GM18517 (cell line): ENCODE measurements around the gene FES.

Experiments
- ATAC-seq: cut with Tn5 transposase; IDR thresholded peaks from one replicate; pipeline ENCODE4 v1.9.1; 2021; ENCODE audit warnings: mild to moderate bottlenecking, moderate library complexity; ENCODE audit not compliant: unreplicated experiment

FES gene

DNA sequence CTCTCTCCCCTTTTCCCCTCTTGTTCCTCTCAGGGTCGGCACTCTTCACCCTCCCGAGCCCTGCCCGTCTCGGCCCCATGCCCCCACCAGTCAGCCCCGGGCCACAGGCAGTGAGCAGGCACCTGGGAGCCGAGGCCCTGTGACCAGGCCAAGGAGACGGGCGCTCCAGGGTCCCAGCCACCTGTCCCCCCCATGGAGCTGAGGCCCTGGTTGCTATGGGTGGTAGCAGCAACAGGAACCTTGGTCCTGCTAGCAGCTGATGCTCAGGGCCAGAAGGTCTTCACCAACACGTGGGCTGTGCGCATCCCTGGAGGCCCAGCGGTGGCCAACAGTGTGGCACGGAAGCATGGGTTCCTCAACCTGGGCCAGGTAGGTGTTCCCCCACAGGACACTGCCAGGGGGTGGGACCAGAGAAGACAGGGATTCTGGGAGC lies 8.7 kb upstream of the FES start:
- no peak for ATAC-seq

DNA sequence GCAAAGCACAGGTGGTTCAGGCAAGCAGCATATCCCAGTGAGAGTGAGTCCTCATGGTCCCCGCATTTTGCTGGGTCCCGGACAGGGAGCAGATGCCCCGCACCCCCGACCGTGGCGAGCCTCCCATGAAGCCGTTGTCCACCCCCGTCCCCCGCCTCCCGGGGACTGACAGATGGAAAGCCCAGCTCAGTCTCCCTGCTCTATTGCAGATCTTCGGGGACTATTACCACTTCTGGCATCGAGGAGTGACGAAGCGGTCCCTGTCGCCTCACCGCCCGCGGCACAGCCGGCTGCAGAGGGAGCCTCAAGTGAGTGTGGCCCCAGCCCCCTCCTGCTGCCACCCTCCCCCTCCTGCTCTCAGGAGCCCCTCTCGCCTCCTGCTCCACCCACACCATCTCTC lies 8.3 kb upstream of the FES start:
- no peak for ATAC-seq

DNA sequence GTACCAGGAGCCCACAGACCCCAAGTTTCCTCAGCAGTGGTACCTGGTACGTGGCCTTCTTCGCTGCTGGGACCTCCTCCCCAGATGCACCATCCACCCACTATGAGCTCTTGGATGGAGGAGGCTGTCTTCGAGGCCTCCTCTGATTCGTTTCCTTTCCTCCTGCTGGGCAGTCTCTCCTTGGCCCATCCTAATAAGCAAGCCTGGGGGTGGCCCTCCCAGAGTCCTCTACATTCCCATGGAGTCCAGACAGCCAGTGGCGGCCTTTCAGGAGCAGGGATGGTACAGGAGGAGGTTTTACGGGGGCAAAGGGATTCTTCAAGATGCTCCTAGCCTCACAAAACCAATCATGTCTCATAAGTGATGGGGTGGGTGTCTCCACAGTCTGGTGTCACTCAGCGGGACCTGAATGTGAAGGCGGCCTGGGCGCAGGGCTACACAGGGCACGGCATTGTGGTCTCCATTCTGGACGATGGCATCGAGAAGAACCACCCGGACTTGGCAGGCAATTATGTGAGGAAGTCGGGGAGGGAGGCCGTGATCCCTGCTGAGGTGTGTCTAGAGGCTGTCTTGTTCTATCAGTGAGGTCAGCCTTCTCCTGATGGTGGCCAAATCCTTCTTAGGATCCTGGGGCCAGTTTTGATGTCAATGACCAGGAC lies 7.7 kb upstream of the FES start:
- no peak for ATAC-seq

DNA sequence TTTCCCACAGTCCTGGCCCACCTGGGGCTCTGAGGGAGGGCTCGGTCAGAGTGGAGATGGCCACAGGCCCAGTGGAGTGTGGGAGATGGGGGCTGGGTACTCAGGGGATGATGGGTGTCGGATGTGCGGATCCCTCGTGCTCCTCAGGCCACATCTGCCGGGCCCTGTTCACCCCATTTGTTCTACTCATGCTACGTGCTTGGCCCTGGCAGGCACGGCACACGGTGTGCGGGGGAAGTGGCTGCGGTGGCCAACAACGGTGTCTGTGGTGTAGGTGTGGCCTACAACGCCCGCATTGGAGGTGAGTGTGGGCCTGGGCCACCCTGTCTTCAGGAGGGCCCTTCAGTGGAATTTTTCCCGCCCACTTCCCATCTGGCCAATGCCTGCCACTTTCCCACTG lies 7.0 kb upstream of the FES start:
- no peak for ATAC-seq

DNA sequence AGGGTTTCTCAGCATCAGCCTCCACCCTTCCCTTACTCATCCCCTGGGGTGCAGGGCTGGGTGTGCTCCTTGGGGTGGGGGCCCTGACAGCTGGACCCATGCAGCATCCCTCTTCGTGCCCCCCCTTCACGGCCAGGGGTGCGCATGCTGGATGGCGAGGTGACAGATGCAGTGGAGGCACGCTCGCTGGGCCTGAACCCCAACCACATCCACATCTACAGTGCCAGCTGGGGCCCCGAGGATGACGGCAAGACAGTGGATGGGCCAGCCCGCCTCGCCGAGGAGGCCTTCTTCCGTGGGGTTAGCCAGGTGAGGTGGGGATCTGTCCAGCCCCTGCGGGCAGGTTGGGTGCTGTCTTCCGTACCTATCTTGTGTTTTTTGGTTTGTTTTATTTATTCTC lies 6.3 kb upstream of the FES start:
- no peak for ATAC-seq

DNA sequence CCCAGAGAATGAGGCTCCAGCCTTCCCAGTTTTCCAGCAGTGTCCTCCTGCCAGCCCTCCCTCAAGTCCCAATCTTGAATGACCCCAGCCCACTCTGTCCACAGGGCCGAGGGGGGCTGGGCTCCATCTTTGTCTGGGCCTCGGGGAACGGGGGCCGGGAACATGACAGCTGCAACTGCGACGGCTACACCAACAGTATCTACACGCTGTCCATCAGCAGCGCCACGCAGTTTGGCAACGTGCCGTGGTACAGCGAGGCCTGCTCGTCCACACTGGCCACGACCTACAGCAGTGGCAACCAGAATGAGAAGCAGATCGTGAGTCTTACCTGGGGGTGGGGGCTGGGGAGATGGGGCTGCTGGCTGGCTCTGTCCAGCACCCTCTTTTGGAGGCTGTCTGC lies 5.6 kb upstream of the FES start:
- ATAC-seq, result no peak

DNA sequence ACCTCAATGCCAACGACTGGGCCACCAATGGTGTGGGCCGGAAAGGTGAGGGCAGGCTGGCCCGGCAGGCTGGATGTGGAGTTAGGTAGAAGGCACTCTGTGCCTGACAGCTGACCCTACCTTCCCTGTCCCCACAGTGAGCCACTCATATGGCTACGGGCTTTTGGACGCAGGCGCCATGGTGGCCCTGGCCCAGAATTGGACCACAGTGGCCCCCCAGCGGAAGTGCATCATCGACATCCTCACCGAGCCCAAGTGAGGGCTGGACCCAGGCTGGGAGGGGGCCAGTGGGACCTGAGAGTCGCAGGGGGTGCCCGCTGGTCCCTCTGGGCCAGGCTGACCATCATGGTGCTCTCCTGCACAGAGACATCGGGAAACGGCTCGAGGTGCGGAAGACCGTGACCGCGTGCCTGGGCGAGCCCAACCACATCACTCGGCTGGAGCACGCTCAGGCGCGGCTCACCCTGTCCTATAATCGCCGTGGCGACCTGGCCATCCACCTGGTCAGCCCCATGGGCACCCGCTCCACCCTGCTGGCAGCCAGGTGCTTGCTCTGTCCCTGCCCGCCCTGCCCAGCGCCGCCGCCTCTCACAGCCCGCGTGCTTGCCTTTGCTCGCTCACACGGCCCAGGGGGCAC lies 4.5 kb upstream of the FES start:
- ATAC-seq, result no peak

DNA sequence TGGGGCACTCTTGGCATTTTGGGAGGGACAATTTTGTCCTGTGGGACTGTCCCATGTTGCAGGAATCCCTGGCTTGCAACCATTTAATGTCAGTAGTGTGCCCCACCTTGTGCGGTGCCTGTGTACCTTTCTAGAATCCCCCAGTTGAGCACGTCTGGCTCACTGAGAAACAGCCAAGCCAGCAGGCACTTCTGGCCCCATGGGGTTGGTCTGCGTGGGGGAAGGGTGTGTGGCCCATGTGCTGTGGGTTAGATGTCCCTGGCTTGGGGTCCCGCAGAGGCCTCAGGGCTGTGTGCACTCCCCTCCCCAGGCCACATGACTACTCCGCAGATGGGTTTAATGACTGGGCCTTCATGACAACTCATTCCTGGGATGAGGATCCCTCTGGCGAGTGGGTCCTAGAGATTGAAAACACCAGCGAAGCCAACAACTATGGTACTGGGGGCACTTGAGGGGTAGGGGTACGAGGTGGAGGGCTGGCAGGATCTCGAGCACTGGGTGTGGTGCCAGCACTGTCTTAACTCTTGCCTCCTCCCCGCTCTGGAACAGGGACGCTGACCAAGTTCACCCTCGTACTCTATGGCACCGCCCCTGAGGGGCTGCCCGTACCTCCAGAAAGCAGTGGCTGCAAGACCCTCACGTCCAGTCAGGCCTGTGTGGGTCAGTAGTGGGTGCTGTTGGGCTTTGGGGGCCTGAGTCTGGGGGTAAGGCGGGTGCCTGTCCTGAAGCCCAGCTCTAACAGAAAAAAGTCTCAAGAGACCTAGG lies 3.7 kb upstream of the FES start:
- ATAC-seq, result no peak

DNA sequence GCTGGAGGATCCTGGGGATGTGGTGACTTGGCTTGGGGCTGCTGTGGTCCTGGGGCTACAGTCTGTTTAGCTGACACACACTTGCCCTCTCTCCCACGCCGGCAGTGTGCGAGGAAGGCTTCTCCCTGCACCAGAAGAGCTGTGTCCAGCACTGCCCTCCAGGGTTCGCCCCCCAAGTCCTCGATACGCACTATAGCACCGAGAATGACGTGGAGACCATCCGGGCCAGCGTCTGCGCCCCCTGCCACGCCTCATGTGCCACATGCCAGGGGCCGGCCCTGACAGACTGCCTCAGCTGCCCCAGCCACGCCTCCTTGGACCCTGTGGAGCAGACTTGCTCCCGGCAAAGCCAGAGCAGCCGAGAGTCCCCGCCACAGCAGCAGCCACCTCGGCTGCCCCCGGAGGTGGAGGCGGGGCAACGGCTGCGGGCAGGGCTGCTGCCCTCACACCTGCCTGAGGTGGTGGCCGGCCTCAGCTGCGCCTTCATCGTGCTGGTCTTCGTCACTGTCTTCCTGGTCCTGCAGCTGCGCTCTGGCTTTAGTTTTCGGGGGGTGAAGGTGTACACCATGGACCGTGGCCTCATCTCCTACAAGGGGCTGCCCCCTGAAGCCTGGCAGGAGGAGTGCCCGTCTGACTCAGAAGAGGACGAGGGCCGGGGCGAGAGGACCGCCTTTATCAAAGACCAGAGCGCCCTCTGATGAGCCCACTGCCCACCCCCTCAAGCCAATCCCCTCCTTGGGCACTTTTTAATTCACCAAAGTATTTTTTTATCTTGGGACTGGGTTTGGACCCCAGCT lies 2.9 kb upstream of the FES start:
- ATAC-seq, result no peak

DNA sequence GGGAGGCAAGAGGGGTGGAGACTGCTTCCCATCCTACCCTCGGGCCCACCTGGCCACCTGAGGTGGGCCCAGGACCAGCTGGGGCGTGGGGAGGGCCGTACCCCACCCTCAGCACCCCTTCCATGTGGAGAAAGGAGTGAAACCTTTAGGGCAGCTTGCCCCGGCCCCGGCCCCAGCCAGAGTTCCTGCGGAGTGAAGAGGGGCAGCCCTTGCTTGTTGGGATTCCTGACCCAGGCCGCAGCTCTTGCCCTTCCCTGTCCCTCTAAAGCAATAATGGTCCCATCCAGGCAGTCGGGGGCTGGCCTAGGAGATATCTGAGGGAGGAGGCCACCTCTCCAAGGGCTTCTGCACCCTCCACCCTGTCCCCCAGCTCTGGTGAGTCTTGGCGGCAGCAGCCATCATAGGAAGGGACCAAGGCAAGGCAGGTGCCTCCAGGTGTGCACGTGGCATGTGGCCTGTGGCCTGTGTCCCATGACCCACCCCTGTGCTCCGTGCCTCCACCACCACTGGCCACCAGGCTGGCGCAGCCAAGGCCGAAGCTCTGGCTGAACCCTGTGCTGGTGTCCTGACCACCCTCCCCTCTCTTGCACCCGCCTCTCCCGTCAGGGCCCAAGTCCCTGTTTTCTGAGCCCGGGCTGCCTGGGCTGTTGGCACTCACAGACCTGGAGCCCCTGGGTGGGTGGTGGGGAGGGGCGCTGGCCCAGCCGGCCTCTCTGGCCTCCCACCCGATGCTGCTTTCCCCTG lies 2.2 kb upstream of the FES start:
- ATAC-seq, result no peak

DNA sequence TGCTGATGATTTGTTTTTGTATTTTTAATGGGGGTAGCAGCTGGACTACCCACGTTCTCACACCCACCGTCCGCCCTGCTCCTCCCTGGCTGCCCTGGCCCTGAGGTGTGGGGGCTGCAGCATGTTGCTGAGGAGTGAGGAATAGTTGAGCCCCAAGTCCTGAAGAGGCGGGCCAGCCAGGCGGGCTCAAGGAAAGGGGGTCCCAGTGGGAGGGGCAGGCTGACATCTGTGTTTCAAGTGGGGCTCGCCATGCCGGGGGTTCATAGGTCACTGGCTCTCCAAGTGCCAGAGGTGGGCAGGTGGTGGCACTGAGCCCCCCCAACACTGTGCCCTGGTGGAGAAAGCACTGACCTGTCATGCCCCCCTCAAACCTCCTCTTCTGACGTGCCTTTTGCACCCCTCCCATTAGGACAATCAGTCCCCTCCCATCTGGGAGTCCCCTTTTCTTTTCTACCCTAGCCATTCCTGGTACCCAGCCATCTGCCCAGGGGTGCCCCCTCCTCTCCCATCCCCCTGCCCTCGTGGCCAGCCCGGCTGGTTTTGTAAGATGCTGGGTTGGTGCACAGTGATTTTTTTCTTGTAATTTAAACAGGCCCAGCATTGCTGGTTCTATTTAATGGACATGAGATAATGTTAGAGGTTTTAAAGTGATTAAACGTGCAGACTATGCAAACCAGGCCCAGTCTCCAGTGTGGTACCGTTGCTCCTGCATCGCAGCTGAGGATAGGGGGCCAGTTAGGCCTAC lies 1.4 kb upstream of the FES start:
- ATAC-seq, result no peak

DNA sequence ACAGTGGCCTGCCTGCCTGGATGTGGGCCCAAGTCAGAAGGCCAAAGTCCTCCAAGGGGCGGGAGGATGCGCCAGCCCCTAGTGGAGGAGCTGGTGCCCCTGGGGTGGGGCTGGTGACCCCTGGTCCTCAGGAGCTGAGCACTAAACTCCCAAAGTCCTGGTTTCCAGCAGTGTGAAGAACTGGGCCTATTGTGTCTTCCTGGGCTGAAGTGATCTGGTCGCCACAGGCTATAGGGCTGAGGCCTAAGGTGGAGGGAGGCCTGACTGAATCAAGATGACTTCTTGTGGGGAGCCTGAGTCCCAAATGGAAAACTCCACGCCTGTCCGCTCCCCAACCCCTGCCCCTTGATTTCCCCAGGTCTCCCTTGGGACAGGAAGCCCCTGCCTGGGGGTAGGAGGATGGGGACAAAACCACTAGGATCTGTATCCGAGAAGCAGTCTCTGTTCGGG lies 753 bp upstream of the FES start:
- no peak for ATAC-seq

DNA sequence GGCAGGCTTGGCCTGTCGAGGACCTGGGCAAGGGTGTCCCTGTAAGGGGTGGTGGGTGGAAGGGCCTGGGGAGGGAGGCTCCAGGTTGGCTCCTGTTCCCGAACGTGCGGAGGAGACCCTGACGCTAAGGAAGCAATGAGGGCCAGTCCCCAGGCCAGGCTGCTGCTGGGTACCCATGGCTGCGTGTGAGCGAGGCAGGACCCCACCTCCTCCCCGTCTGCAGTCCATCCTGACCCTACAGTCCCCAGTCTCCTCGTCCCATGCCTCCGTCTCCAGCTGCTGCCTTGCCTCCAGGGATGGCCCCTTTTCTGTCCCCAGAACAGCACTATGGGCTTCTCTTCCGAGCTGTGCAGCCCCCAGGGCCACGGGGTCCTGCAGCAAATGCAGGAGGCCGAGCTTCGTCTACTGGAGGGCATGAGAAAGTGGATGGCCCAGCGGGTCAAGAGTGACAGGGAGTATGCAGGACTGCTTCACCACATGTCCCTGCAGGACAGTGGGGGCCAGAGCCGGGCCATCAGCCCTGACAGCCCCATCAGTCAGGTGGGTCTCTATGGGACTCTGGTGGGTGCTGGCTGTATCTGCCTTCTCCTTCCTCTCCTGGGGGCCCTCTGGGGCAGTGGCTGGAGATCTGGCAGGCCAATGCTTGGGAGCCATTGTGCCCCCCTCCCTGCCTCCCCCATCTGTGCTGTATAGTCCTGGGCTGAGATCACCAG lies 571 bp downstream of the FES start:
- no peak for ATAC-seq

DNA sequence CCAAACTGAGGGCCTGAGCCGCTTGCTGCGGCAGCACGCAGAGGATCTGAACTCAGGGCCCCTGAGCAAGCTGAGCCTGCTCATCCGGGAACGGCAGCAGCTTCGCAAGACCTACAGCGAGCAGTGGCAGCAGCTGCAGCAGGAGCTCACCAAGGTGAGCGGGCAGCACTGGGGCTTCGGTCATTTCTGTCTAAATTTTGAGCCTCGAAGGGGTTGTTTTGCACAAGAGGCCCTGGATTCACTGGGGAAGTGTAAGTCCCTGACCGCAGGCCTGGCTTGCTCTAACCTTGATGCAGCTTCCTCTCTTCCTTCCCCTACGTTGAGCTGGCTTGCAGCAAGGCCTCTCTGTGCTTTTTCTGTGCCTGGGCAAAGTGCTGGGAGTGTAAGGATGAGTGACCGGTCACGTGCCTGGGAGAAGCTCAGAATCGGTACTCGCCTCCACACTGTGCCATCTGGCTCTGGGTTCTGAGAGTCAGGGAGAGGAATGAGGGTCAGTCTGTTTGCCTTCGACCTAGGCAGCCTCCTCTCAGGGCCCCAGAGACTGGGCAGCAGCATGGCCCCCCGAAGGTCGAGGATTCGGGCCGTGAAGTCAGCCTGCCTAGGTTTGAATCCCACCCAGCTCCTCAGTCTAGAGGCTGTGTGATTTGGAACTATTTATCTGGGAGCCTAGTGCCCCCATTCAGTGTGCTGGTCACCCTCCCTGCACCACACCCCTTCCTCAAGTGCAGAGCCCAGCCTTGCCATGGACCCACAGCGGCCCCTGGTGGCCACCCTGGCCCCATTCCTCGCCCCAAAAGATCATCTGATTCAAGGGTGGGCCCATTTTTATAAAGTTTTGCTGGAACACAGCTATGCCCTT lies 1.4 kb downstream of the FES start:
- no peak for ATAC-seq

DNA sequence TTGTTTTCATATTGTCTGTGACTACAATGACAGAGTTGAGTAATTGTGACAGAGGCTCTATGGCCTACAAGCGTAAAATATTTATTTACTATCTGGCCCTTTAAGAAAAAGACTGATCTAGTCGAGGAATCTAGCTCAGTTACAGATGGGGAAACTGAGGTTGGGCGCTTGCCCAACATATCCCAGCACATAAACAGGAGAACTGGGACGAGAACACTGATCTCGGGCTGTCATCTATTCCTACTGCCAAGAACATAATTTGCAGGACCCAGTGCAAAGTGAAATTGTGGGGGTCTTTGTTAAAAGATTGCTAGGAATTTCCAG lies 1.9 kb downstream of the FES start:
- ATAC-seq, result no peak

DNA sequence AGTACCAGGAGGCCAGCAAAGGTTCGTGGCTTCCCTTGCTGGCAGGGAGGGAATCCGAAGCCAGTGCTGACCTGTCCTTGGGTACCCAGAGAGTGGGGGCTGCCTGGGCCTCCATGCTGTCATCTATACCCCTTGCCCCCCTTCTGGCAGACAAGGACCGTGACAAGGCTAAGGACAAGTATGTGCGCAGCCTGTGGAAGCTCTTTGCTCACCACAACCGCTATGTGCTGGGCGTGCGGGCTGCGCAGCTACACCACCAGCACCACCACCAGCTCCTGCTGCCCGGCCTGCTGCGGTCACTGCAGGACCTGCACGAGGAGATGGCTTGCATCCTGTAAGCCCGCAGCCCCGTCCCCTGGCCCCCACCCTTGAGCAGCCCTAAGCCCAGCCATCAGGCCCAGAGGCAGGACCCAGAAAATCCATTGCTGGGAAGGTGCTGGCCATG lies 2.8 kb downstream of the FES start:
- ATAC-seq, result no peak

DNA sequence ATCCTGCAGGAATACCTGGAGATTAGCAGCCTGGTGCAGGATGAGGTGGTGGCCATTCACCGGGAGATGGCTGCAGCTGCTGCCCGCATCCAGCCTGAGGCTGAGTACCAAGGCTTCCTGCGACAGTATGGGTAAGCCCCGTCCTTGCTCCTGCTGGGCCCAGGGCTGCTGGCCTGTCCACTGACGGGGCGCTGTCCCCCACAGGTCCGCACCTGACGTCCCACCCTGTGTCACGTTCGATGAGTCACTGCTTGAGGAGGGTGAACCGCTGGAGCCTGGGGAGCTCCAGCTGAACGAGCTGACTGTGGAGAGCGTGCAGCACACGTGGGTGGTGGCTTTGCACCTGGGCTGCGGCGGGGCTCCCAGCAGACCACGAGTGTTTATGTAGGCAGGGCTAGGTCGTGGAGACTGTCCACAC lies 5.0 kb downstream of the FES start:
- ATAC-seq, result no peak

DNA sequence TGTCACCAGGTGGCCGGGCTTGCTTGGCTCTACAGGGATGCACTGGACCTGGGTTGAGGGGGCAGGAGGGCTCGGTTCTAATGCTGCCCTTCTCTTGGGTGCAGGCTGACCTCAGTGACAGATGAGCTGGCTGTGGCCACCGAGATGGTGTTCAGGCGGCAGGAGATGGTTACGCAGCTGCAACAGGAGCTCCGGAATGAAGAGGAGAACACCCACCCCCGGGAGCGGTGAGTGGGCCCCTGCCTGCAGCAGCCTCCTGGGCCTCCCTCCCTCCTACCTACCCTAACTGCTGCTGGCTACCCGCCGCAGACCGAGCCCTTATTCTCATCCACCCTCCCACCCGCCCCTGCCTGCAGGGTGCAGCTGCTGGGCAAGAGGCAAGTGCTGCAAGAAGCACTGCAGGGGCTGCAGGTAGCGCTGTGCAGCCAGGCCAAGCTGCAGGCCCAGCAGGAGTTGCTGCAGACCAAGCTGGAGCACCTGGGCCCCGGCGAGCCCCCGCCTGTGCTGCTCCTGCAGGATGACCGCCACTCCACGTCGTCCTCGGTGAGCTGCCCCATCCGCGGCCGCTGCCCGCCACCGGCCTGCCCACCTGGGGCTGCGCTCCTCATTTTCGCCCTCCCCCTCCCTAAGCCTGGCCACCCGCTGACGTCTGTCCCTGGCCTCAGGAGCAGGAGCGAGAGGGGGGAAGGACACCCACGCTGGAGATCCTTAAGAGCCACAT lies 5.6 kb downstream of the FES start:
- no peak for ATAC-seq
